GM12878 (cell line): ENCODE results near the gene PCDHGA1. TPM values are rescaled to one million over a fixed set of nuclear protein-coding genes. Genes with fewer than 3 reads are reported as not detected.

Source experiments
- ATAC-seq: fragments of 200-7000 bp; cut with Tn5 transposase; 3 replicates; pipeline ENCODE4 v1.9.1; 2020; ENCODE audit warnings: mild to moderate bottlenecking, moderate library complexity
- BruUV-seq: library from RNA; stranded (reverse); fragments of 400-500 nt; replicated peaks from 2 replicates; lab custom pipeline; 2021; lab: Mats Ljungman, UMichigan
- CTCF ChIA-PET: fragments of 300-600 bp; sonication (Branson Sonifier 250); formaldehyde crosslinking; extraction: SDS; loops from one replicate; lab custom pipeline; 2021; ENCODE audit warnings: inconsistent platforms; lab: Yijun Ruan, JAX
- POLR2A ChIA-PET: fragments of 350-600 bp; formaldehyde crosslinking; extraction: SDS; loops from one replicate; lab custom pipeline; 2021; ENCODE audit warnings: inconsistent platforms; lab: Charles Lee
- RAD21 ChIA-PET: fragments of 300-600 bp; sonication (Branson Sonifier 250); formaldehyde crosslinking; loops from one replicate; lab custom pipeline; 2023; ENCODE audit warnings: antibody characterized with exemption; ENCODE audit not compliant: unreplicated experiment; lab: Charles Lee
- SMC1A ChIA-PET: fragments of 300-600 bp; sonication (Branson Sonifier 250); formaldehyde crosslinking; loops from one replicate; lab custom pipeline; 2023; ENCODE audit not compliant: unreplicated experiment, uncharacterized antibody; lab: Charles Lee
- DNase-seq: peaks from one replicate; pipeline ENCODE4 v3.0.0-alpha.2; 2011; ENCODE audit warnings: low read depth, low spot score
- FAIRE-seq: peaks from 3 replicates; lab custom pipeline; 2011; peaks lifted over from hg19 to GRCh38; lab: Jason Lieb, UNC
- H2AFZ ChIP-seq: 2 replicates; pipeline ENCODE4 v1.6.0; 2011; ENCODE audit warnings: low read depth, low read length, control low read depth; ENCODE audit not compliant: control insufficient read depth
- H3K27ac ChIP-seq: 2 replicates; pipeline ENCODE4 v1.5.1; 2011; ENCODE audit warnings: control low read depth; ENCODE audit not compliant: control insufficient read depth, insufficient read depth
- H3K27me3 ChIP-seq, 2 experiments: replicated peaks in 1 of 2; 2 replicates each; pipeline versions ENCODE4 v1.6.0 to v1.6.1; 2011; ENCODE audit warnings: low read length in 1 of 2; ENCODE audit not compliant: control insufficient read depth in 2 of 2, insufficient read depth in 2 of 2
- H3K36me3 ChIP-seq, 2 experiments: 2 replicates each; pipeline ENCODE4 v1.5.1; 2011; ENCODE audit warnings: low read length in 1 of 2; ENCODE audit not compliant: control insufficient read depth in 2 of 2, insufficient read depth in 2 of 2
- H3K4me1 ChIP-seq: 2 replicates; pipeline ENCODE4 v1.6.1; 2011; ENCODE audit warnings: mild to moderate bottlenecking, low read length, moderate library complexity, mixed read lengths; ENCODE audit not compliant: control insufficient read depth, insufficient read depth
- H3K4me2 ChIP-seq: 2 replicates; pipeline ENCODE4 v1.6.0; 2011; ENCODE audit warnings: control low read depth; ENCODE audit not compliant: control insufficient read depth, insufficient read depth
- H3K4me3 ChIP-seq: fragments of 200-600 bp; sonication (generic); 2 replicates; pipeline ENCODE4 v1.5.1; 2016
- H3K79me2 ChIP-seq: 2 replicates; pipeline ENCODE4 v1.6.0; 2011; ENCODE audit warnings: low read length; ENCODE audit not compliant: control insufficient read depth, insufficient read depth
- H3K9ac ChIP-seq: 2 replicates; pipeline ENCODE4 v1.8.0; 2011; ENCODE audit warnings: low read length, control low read depth, mixed read lengths; ENCODE audit not compliant: control insufficient read depth, insufficient read depth
- H3K9me3 ChIP-seq: replicated peaks from 3 replicates; pipeline ENCODE4 v1.5.1; 2011; ENCODE audit warnings: mild to moderate bottlenecking, low read length; ENCODE audit not compliant: control insufficient read depth, insufficient read depth
- H4K20me1 ChIP-seq: 2 replicates; pipeline ENCODE4 v1.6.0; 2011; ENCODE audit not compliant: control insufficient read depth, insufficient read depth
- BMI1 ChIP-seq: fragments of 450-650 bp; IDR thresholded peaks from 2 replicates; pipeline ENCODE4 v1.6.1; 2016; ENCODE audit warnings: mild to moderate bottlenecking, moderate library complexity, borderline replicate concordance
- CHD4 ChIP-seq: fragments of 200-600 bp; sonication (generic); IDR thresholded peaks from 2 replicates; pipeline ENCODE4 v1.6.1; 2016; ENCODE audit warnings: mild to moderate bottlenecking
- EED ChIP-seq: sonication (generic); IDR thresholded peaks from 2 replicates; pipeline ENCODE4 v1.6.1; 2016; ENCODE audit warnings: antibody characterized with exemption, low read depth
- GATAD2B ChIP-seq: fragments of 450-650 bp; conservative IDR thresholded peaks from 2 replicates; pipeline ENCODE4 v1.6.1; 2017; ENCODE audit warnings: low read depth, mild to moderate bottlenecking, moderate library complexity
- HDAC2 ChIP-seq: fragments of 200-600 bp; sonication (generic); IDR thresholded peaks from 2 replicates; pipeline ENCODE4 v1.6.1; 2017
- IKZF1 ChIP-seq: fragments of 450-650 bp; conservative IDR thresholded peaks from 2 replicates; pipeline ENCODE4 v1.6.1; 2017; ENCODE audit warnings: antibody characterized with exemption, mild to moderate bottlenecking
- MEF2B ChIP-seq: fragments of 450-650 bp; IDR thresholded peaks from 2 replicates; pipeline ENCODE4 v1.6.1; 2018; ENCODE audit warnings: mild to moderate bottlenecking, moderate library complexity; ENCODE audit not compliant: partially characterized antibody, poor library complexity, severe bottlenecking
- MXI1 ChIP-seq: fragments of 150-350 bp; IDR thresholded peaks from 2 replicates; pipeline ENCODE4 v1.6.1; 2011; ENCODE audit warnings: low read depth, mild to moderate bottlenecking, inconsistent platforms, low read length, improper control_type of control experiment
- PAX5 ChIP-seq: IDR thresholded peaks from 2 replicates; pipeline ENCODE4 v1.6.1; 2011; ENCODE audit warnings: low read depth, low read length, borderline replicate concordance
- SMAD1 ChIP-seq: fragments of 450-650 bp; IDR thresholded peaks from 2 replicates; pipeline ENCODE4 v1.6.1; 2018; ENCODE audit warnings: mild to moderate bottlenecking, low read depth; ENCODE audit not compliant: partially characterized antibody
- SP1 ChIP-seq: IDR thresholded peaks from one replicate; pipeline ENCODE4 v1.6.1; 2011; ENCODE audit warnings: low read depth, low read length
- SREBF1 ChIP-seq: IDR thresholded peaks from 2 replicates; pipeline ENCODE4 v1.6.1; 2012; ENCODE audit warnings: mild to moderate bottlenecking, low read length
- STAT3 ChIP-seq: IDR thresholded peaks from 2 replicates; pipeline ENCODE4 v1.6.1; 2011; ENCODE audit warnings: low read depth, low read length, improper control_type of control experiment
- TARDBP ChIP-seq: IDR thresholded peaks from 2 replicates; pipeline ENCODE4 v1.6.1; 2016; ENCODE audit warnings: borderline replicate concordance
- ZNF622 ChIP-seq: fragments of 450-650 bp; IDR thresholded peaks from 2 replicates; pipeline ENCODE4 v1.6.1; 2017; ENCODE audit warnings: mild to moderate bottlenecking, inconsistent platforms
- WGBS: methylation state at CpG from one replicate; pipeline ENCODE4 v1.1.6; 2016; ENCODE audit warnings: low lambda C conversion rate; ENCODE audit not compliant: insufficient replicate concordance, insufficient coverage; ENCODE audit errors: missing lambda C conversion rate; 5-methylcytosine and 5-hydroxymethylcytosine counted together
- in situ Hi-C: fragments of 300-500 bp; cut with MboI; formaldehyde crosslinking; loops from 9 replicates; pipeline ENCODE4 v1.14.3; 2018; ENCODE audit warnings: mixed read lengths
- intact Hi-C: fragments of 100-400 bp; cut with micrococcal nuclease; formaldehyde crosslinking; loops from one replicate; pipeline ENCODE4 v1.14.2; 2022; ENCODE audit not compliant: unreplicated experiment
- polyA plus RNA-seq, 11 experiments: library from polyadenylated mRNA; depleted of rRNA in 4 of 11; unstranded in 6 of 11; stranded (reverse) in 5 of 11; fragments of >200 nt; fragmentation: Nextera tagmentation in 4 of 11; fragmentation: Illumina TruSeq in 1 of 11; extraction: Ambion mirVana in 4 of 11; extraction: Trizol in 1 of 11; gene quantifications; 1 replicate in 1 of 11; 2 replicates in 10 of 11; pipeline versions ENCODE4 v1.2.1 to v1.2.3, GENCODE V29; 2011 to 2016; ENCODE audit warnings: inconsistent platforms in 2 of 11, missing spikeins in 2 of 11, low read depth in 1 of 11
- total RNA-seq, 4 experiments: library from RNA; depleted of rRNA in 3 of 4; stranded (reverse); fragments of >200 nt in 3 of 4; fragmentation: Illumina TruSeq in 1 of 4; extraction: Trizol in 1 of 4; gene quantifications; 2 replicates each; pipeline versions ENCODE4 v1.2.1 to v1.2.3, GENCODE V29; 2013 to 2021
- TF ChIP-seq, protein P1 (sequence below): fragments of 450-650 bp; IDR thresholded peaks from 2 replicates; pipeline ENCODE4 v1.6.1; 2016; ENCODE audit warnings: mild to moderate bottlenecking
- TF ChIP-seq, protein P2 (sequence below): IDR thresholded peaks from 2 replicates; pipeline ENCODE4 v1.6.1; 2012; ENCODE audit warnings: low read depth, low read length, improper control_type of control experiment

The PCDHGA1 gene
- total and polyA plus RNA-seq, 10 of the 15 experiments (the other 5 are each of a cell fraction or from before 2014, with no cell fraction given), result 0.02 to 0.51 (median 0.19) TPM; not detected in 3

DNA sequence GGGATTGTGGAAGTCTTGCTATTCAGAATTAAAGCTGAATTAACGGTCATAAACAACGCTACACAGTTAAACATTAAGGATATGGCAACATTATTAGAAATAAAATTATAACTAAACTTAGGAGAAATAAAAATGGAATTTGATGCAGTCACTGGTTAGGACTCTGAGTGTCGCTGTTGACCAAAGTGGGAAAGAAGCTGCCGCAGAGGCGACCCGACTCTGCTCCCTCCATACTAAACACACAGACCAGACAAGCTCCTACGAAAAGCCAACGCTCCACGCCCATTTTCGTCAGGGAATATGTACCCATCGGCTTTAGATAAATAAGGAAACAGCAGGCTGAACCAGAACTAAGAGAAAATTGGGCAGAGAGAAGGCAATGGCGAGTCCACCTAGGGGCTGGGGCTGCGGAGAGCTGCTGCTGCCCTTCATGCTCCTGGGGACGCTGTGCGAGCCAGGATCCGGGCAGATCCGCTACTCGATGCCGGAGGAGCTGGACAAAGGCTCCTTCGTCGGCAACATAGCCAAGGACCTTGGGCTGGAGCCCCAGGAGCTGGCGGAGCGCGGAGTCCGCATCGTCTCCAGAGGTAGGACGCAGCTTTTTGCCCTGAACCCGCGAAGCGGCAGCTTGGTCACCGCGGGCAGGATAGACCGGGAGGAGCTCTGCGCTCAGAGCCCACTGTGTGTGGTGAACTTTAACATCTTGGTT lies 33.8 kb downstream of the PCDHGA1 start, which contains the start of gene PCDHGA5 (continued):
- TF ChIP-seq, protein P1, sequence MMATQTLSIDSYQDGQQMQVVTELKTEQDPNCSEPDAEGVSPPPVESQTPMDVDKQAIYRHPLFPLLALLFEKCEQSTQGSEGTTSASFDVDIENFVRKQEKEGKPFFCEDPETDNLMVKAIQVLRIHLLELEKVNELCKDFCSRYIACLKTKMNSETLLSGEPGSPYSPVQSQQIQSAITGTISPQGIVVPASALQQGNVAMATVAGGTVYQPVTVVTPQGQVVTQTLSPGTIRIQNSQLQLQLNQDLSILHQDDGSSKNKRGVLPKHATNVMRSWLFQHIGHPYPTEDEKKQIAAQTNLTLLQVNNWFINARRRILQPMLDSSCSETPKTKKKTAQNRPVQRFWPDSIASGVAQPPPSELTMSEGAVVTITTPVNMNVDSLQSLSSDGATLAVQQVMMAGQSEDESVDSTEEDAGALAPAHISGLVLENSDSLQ, result no peak

DNA sequence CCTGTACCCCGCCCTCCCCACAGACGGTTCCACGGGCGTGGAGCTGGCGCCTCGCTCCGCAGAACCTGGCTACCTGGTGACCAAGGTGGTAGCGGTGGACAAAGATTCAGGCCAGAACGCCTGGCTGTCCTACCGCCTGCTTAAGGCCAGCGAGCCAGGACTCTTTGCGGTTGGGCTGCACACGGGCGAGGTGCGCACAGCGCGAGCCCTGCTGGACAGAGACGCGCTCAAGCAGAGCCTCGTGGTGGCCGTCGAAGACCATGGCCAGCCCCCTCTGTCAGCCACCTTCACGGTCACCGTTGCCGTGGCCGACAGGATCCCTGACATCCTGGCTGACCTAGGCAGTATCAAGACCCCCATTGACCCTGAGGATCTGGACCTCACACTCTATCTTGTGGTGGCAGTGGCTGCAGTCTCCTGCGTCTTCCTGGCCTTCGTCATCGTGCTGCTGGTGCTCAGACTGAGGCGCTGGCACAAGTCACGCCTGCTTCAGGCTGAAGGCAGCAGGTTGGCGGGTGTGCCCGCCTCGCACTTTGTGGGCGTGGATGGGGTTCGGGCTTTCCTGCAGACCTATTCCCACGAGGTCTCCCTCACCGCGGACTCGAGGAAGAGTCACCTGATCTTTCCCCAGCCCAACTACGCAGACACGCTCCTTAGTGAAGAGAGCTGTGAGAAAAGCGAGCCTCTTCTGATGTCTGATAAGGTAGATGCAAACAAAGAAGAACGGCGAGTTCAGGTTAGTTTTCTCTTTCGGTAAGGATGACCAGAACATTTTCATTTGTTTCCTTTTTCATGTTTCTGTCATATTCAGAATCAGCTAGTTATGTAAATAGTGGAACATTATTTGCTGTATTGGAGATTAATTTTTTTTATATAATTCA lies 35.9 kb downstream of the PCDHGA1 start:
- ChIA-PET SMC1A (no interaction called here), POLR2A (no interaction called here), RAD21 (no interaction called here), CTCF (interaction anchor here (1.3 kb wide), 1 partner anchor 197 kb away, joined by 3 read pairs; no protein-coding TSS in a partner anchor)
- FAIRE-seq, result no peak
- Histone ChIP-seq H3K27me3 (no peaks in the 10 kb centered on the region; a peak in 1 of 4 replicates), H2AFZ (no peak overlapping the region), H3K4me3 (no peak overlapping the region), H3K79me2 (no peaks in the 10 kb centered on the region), H4K20me1 (no peaks in the 10 kb centered on the region), H3K4me1 (no peaks in the 10 kb centered on the region), H3K4me2 (no peak overlapping the region), H3K9ac (no peak overlapping the region), H3K27ac (no peak overlapping the region), H3K36me3 (no peaks in the 10 kb centered on the region), H3K9me3 (peaks cover 13% of the 10 kb centered on the region; the same call in 1 of the 3 replicates)
- no peak for DNase-seq
- ATAC-seq, result no peak
- 66% methylated on average over 46 of the region's 46 CpGs for WGBS
- in situ Hi-C loops, result no loop called here
- no TSS peak for BruUV-seq
- TF ChIP-seq IKZF1, result no peak
- TF ChIP-seq SMAD1, result no peak
- no peak for TF ChIP-seq SREBF1
- TF ChIP-seq BMI1, result no peak
- no peak for TF ChIP-seq PAX5
- TF ChIP-seq SP1, result no peak
- TF ChIP-seq, protein P2, sequence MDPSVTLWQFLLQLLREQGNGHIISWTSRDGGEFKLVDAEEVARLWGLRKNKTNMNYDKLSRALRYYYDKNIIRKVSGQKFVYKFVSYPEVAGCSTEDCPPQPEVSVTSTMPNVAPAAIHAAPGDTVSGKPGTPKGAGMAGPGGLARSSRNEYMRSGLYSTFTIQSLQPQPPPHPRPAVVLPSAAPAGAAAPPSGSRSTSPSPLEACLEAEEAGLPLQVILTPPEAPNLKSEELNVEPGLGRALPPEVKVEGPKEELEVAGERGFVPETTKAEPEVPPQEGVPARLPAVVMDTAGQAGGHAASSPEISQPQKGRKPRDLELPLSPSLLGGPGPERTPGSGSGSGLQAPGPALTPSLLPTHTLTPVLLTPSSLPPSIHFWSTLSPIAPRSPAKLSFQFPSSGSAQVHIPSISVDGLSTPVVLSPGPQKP, result no peak
- TF ChIP-seq GATAD2B, result no peak
- TF ChIP-seq TARDBP, result no peak
- no peak for TF ChIP-seq STAT3
- no peak for TF ChIP-seq EED
- no peak for TF ChIP-seq HDAC2
- TF ChIP-seq ZNF622, result no peak
- no peak for TF ChIP-seq MEF2B
- TF ChIP-seq CHD4, result no peak
- no peak for TF ChIP-seq MXI1
- intact Hi-C loops, result no loop called here
